Lower lobe of right lung (tissue), 2 donors: ENCODE measurements around the gene MAPK1IP1L. TPM values are rescaled to one million over a fixed set of nuclear protein-coding genes. Genes with fewer than 3 reads are reported as not detected.
"Not testable (repeated sequence)": the region's sequence is repeated elsewhere in the genome, so short reads cannot be mapped to it uniquely, and the experiment has no call there.

ENCODE experiments used
- ATAC-seq, 2 donors: fragments of 200-7000 bp; cut with Tn5 transposase; one replicate each; pipeline ENCODE4 v1.9.1; 2020 to 2022; ENCODE audit warnings: mild to moderate bottlenecking in 2 of 2, moderate library complexity in 2 of 2
- DNase-seq: peaks from one replicate; pipeline ENCODE4 v3.0.0-alpha.2; 2020
- H3K27ac ChIP-seq: fragments of 200-600 bp; one replicate; pipeline ENCODE4 v1.8.0; 2022
- H3K27me3 ChIP-seq: fragments of 200-600 bp; one replicate; pipeline ENCODE4 v1.8.0; 2022; ENCODE audit warnings: low read depth
- H3K36me3 ChIP-seq: fragments of 200-600 bp; one replicate; pipeline ENCODE4 v1.8.0; 2022; ENCODE audit warnings: mild to moderate bottlenecking
- H3K4me1 ChIP-seq: fragments of 200-600 bp; one replicate; pipeline ENCODE4 v1.8.0; 2022
- H3K4me3 ChIP-seq: fragments of 200-600 bp; one replicate; pipeline ENCODE4 v1.8.0; 2022; ENCODE audit warnings: mild to moderate bottlenecking
- H3K9me3 ChIP-seq: fragments of 200-600 bp; one replicate; pipeline ENCODE4 v1.8.0; 2022
- CTCF ChIP-seq: fragments of 200-600 bp; IDR thresholded peaks from one replicate; pipeline ENCODE4 v1.8.0; 2022; ENCODE audit warnings: antibody characterized with exemption, mild to moderate bottlenecking
- intact Hi-C: fragments of 100-400 bp; cut with DNase I; formaldehyde crosslinking; loops from one replicate; pipeline ENCODE4 v1.11.0; 2022
- total RNA-seq: library from RNA; stranded (reverse); fragmentation: NEBNext Ultra II Directional; extraction: Animal tissue kit (Norgen Biotek cat#: 25700); gene quantifications from one replicate; pipeline ENCODE4 v1.2.1, GENCODE V29; 2021
- donor health status: DM: no; HTN: yes; CAD: no; lungs with severe emphysema.

The MAPK1IP1L gene
- total RNA-seq, 1 donor from 2014 or later, result 72.4 TPM

GRCh38 chr14:55071870-55072640 is 20.6 kb downstream of the MAPK1IP1L start:
- TF ChIP-seq CTCF, result no peak
- Histone ChIP-seq H3K27ac (peak overlapping the region; percentile 68), H3K4me3 (no peak overlapping the region), H3K36me3 (peaks cover 9% of the 10 kb centered on the region), H3K27me3 (no peaks in the 10 kb centered on the region), H3K4me1 (peaks cover 21% of the 10 kb centered on the region), H3K9me3 (no peaks in the 10 kb centered on the region)
- no peak for DNase-seq
- peak; percentile 73 to 86 for ATAC-seq
- intact Hi-C loops, result no loop called here

- Histone ChIP-seq H3K4me3 (no peak overlapping the region), H3K27me3 (no peaks in the 10 kb centered on the region), H3K36me3 (no peaks in the 10 kb centered on the region), H3K9me3 (no peaks in the 10 kb centered on the region), H3K4me1 (peaks cover 21% of the 10 kb centered on the region), H3K27ac (no peak overlapping the region)
- ATAC-seq (no peak), DNase-seq (no peak)
- intact Hi-C loops, result no loop called here
- TF ChIP-seq CTCF, result no peak
Measured at GRCh38 chr14:55073856-55074255, 22.4 kb downstream of the MAPK1IP1L start.

- intact Hi-C loops, result no loop called here
- Histone ChIP-seq H3K4me3 (no peak overlapping the region), H3K9me3 (no peaks in the 10 kb centered on the region), H3K27ac (no peak overlapping the region), H3K36me3 (no peaks in the 10 kb centered on the region), H3K27me3 (no peaks in the 10 kb centered on the region), H3K4me1 (peaks cover 21% of the 10 kb centered on the region)
- no peak for TF ChIP-seq CTCF
- ATAC-seq, result no peak
- no peak for DNase-seq
Measured at GRCh38 chr14:55074662-55075061, 23.2 kb downstream of the MAPK1IP1L start.

GRCh38 chr14:55075628-55076175 is 24.3 kb downstream of the MAPK1IP1L start:
- no peaks in the 10 kb centered on the region for H3K27me3 ChIP-seq
- DNase-seq (no peak), ATAC-seq (no peak)
- intact Hi-C loops, result no loop called here
- no peak for TF ChIP-seq CTCF
- no peaks in the 10 kb centered on the region for H3K9me3 ChIP-seq
- H3K4me1 ChIP-seq, result peaks cover 21% of the 10 kb centered on the region
- H3K27ac ChIP-seq, result no peak overlapping the region
- H3K36me3 ChIP-seq, result no peaks in the 10 kb centered on the region
- no peak overlapping the region for H3K4me3 ChIP-seq

GRCh38 chr14:55077170-55078151 is 26.0 kb downstream of the MAPK1IP1L start:
- H3K4me1 ChIP-seq, result peaks cover 9% of the 10 kb centered on the region
- H3K9me3 ChIP-seq, result no peaks in the 10 kb centered on the region
- no peak for TF ChIP-seq CTCF
- H3K4me3 ChIP-seq, result no peak overlapping the region
- no peaks in the 10 kb centered on the region for H3K36me3 ChIP-seq
- ATAC-seq (peak; percentile 95 to 97), DNase-seq (peak; percentile 73)
- no peaks in the 10 kb centered on the region for H3K27me3 ChIP-seq
- H3K27ac ChIP-seq, result peak overlapping the region; percentile 81
- intact Hi-C loops, result no loop called here

GRCh38 chr14:55079961-55080360 is 28.5 kb downstream of the MAPK1IP1L start:
- H3K27ac ChIP-seq, DNase-seq, H3K27me3 ChIP-seq, ATAC-seq, H3K9me3 ChIP-seq, H3K4me3 ChIP-seq, intact Hi-C loops, H3K4me1 ChIP-seq, H3K36me3 ChIP-seq: not testable (repeated sequence)
